CD4-positive, alpha-beta T cell treated with Interleukin-21 for 1 hour (primary cell): ENCODE measurements around the gene NAPB.
"Not testable (repeated sequence)": the region's sequence is repeated elsewhere in the genome, so short reads cannot be mapped to it uniquely, and the experiment has no call there.

Source experiments
- DNase-seq: peaks from one replicate; pipeline ENCODE4 v3.0.0-alpha.2; 2020

NAPB gene

DNA sequence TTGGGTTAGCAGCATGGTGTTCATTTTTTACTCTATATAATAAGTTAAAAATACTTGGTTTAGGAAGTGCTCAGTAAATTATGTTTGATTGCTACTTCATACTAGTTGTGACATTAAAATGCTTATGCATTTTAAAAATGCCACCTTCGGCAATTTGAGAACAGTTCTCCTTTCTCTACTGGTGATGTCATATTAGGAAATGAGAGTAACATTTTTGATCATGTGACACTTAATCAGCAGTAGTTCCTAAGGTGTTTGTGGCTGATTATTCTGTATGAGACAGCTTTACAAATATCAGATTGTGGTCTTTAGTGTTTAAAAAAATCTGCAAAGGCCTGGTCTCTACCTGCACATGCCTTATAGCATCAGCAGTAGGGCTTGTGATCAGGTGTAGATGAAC is 54.9 kb downstream of the NAPB start:
- DNase-seq = peak; percentile 42

DNA sequence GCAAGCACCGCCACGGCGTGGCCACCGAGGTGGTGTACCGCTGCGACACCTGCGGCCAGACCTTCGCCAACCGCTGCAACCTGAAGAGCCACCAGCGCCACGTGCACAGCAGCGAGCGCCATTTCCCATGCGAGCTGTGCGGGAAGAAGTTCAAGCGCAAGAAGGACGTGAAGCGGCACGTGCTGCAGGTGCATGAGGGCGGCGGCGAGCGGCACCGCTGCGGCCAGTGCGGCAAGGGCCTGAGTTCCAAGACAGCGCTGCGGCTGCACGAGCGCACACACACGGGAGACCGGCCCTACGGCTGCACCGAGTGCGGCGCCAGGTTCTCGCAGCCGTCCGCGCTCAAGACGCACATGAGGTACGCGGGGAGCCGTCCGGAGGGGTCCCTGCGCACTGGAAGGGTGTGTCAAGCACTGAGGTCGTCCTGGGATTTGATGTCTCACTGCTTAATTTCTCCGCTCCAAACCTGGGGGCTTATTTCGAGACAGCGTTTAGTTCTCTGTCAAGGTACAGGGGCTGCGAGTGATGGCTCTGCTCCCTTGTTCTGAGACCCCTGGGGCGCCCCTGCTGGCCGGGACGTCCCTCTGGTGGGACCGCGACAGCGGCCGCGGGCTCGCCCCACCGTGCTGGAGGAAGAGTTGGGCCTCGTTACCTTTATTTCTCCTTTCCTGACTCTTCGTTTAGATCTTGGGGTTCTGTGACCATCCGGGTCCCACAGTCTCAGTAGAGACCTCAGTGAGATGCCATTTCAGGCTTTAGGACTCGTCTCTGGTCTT is 55.7 kb downstream of the NAPB start:
- DNase-seq = no peak

DNA sequence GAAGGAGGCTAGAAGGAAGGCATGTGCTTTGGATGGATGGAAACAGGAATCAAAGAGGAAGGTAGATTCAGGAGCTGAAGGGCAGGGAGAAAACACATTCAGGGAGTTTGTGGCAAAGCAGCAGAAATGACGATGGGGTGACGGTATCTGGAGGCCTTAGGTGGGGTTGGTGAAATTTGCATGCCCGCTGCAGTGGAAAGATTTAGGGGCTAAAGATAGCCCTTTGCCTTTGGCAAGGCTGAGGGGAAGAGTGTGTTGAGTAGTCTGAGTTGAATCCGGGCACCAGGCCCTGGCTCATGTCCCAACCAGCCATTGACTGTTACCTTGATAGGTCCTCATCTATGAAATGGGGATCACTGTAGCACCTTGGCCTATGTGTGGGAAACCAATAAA is 58.0 kb downstream of the NAPB start:
- no peak for DNase-seq

- peak; percentile 49 for DNase-seq
Measured at GRCh38 chr20:23362392-23363256, 58.7 kb downstream of the NAPB start.

GRCh38 chr20:23361476-23362391 is 59.6 kb downstream of the NAPB start, which contains the start of gene GZF1:
Gene GZF1 (plus strand): TSS chr20:23362182. CDS start chr20:23364384, 2,202 bp downstream.
- DNase-seq = peak; percentile 98

- DNase-seq = no peak
Measured at GRCh38 chr20:23361119-23361475, 60.2 kb downstream of the NAPB start.

DNA sequence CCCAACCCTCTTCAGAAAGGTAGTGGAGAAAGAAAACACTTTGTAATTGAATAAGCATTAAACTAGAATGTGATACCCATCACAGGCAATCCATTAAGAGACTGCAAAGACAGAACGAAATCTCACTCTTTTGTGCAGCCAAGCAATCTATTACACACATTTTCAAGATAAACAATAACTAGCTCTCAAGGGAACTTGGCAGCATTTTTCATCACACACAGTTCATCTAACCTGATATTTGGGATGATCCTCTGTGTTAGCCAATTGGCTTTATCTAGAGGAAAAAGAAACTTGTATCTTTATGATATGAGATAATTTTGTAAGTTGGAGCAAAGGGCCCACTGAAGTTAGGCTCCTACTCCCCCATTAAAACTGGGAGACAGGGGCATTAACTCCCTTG is 60.8 kb downstream of the NAPB start:
- no peak for DNase-seq

DNA sequence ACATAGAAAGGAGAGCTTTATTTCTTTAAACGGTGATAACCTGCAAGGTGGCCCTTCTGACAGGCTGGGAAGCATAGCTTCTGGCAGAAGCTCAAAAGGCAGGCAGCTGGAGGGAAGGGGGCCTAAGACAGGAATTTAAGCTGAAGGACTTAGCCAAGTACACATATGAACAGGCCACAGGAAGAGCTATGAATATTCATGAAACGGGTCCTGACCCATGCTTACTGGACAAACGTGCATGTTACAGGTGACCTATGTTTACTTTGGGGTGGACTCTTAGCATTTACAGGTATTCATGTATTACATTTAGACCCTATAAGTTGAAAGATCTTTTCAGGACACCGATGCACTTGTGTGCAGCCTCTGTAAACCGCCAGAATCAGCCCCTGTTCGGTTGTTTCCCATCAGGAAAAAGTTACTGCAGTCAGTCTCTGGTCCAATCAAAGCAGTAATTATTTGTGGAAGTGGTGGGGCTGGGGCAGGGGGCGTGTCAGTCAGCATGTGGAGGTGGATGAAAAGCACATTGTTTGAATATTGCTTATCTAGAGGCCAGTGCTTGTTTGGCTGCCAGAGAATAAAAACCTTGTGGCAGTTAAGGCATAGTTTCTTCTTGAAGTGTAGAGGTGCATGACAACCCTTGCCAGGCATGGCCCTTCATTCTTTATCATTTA is 62.2 kb downstream of the NAPB start:
- DNase-seq = no peak

- DNase-seq = no peak
Measured at GRCh38 chr20:23358563-23358906, 62.8 kb downstream of the NAPB start.

DNA sequence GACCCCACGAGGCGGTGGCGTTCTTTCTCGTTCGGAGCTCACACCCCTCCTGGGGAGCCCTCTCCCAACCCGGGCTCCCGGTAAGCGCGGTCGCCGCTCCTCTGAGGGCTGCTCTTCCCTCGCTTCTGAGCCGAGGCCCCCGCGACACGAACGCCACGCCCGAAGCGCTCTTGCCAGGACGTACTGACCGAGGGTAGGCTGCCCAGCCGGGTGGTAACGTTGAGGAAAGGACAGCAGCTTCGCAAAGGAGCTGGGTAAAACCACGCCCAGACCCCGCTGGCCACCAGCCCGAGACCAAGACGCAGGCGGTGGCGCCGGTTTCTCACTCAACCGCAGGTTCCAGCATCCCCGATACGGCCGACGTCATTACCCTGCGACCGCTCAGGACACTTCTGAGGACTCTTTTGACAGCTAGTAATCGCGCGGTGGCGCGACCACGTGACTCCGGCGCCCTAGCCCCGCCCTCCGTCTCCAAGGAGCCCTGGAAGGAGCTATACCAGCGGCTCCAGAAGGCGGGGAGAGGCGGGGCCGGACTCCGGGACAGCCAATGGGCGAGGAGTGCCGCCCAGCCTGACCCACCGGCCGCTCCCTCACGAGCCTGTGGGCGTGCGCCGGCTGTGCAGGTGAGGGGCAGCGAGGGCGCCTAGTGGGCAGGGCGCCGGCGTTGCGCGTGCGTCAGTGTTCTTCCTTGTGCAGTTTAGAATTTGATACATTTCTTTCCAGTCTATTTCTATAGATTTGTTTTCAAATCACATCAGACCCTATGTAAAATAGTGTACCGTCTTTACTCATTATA is 63.3 kb downstream of the NAPB start:
- DNase-seq = peak; percentile 100

- no peak for DNase-seq
Measured at GRCh38 chr20:23356203-23356602, 65.1 kb downstream of the NAPB start.

DNA sequence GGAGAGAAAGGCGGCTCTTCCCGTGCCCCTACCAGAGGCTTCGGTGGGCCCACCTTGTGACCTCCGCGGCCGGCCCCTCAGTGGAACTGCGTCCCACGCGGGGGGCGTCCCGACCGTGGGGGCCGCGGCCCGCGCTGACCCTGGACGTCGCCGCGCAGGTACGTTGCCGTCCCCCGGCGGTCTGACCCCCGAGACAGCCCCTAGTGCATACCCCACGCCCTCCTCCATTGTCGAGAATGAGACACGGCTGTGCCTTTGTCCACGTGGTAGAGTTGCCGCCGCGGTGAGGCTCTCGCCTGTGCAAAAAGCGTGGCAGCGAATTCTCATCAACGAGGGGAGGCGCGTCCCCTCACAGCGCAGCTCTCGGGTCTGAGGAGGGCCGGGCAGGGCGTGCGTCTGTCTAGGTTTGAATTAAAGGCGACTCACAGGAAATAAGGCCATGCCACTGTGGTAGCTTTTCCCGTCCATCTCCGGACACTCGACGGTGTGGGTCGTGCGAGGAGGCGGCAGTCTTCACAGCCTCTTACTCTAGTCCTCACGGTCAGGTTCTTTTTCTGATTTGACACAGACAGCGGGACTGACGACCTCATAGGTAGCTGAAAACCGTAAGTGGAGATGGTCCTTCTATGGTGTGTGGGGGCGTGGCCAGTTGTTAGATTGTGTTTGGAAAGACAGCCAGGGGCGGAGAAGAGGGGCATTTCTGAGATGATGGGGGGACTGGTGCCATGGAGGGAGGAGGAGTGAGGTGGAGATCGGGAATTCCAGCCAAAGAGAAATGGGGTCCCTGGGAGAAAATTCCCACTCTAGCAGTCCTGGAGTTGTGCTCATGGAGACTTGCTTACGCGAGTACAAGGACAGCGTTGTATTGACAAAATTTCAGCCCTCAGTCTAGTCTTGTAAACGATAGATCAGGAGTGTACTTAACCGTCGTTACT is 70.1 kb downstream of the NAPB start:
- peak; percentile 81 for DNase-seq

- peak; percentile 98 for DNase-seq
Measured at GRCh38 chr20:23350196-23350903, 70.9 kb downstream of the NAPB start, which contains the start of gene NXT1. Gene NXT1 (plus strand): TSS chr20:23350791. CDS start chr20:23354042, 3,251 bp downstream.

GRCh38 chr20:23349338-23350195 is 71.7 kb downstream of the NAPB start:
- peak; percentile 87 for DNase-seq

GRCh38 chr20:23348510-23348909 is 72.8 kb downstream of the NAPB start:
- not testable (repeated sequence) for DNase-seq

DNA sequence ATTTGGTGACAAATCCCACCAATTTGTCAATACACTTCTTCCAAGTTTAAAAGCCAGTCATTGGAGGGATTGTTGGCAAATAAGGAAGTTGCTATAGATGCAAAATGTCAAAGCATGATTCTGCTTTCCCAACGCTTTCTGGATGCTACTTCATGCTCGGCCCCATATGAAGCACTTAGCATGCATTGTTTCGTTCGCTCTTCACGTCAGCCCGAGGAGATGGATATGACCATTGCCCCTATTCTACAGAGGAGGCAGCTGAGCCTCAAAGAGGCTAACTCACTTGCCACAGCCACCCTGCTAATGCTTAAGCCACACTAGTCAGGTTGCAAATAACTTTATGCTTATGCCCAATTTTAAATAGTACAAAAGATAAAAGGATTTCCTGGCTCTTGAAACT is 73.5 kb downstream of the NAPB start:
- no peak for DNase-seq

DNA sequence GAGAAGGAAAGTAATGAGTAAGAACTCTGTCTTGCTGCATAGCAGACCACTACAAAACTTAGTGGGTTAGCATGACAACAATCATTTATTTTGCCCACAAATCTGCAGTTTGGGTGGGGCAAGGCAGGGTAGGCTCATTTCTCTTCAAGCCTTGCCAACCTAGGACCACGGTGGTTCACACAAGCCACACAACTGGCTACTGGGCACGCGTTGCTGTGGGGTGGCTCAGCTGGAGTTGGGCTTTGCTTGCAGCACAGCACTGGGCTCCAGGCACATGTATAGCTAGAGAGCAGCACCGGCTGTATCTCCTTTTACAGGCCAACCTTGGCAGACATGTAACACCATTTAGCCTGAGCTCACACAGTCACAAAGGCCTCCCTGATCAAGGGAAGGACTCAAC is 75.3 kb downstream of the NAPB start:
- DNase-seq = no peak

DNA sequence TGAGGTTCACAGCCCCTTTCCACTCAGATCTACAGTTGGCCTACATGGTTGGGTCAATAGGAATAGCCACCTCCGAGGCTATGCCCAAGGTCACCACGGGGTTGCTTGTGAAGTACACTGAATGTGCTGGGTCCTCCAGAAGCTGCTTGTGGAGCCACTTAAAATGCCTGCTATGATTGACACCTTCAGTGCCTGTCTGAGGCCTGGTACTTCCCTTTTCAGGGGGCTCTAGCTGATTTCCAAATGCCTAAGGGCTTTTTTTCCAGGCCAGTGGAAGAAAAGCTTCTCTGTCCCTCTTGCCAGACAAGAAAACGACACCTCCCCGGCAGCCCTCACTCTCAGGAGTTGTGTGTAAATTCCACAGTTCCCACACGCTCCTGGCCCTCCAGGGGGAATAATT is 77.0 kb downstream of the NAPB start:
- DNase-seq = no peak

- DNase-seq = no peak
Measured at GRCh38 chr20:23343590-23343989, 77.7 kb downstream of the NAPB start.
